OCI-LY3 (cell line): ENCODE results near the gene NEUROG1.

ENCODE experiments used
- H2AFZ ChIP-seq: fragments of 200-600, 300-600 bp; shearing (Covaris generic); 2 replicates; pipeline ENCODE4 v1.6.0; 2014; ENCODE audit warnings: antibody characterized with exemption, low read depth, low read length
- H3K27ac ChIP-seq: fragments of 200-600, 300-600 bp; sonication (generic); 2 replicates; pipeline ENCODE4 v1.5.1; 2014; ENCODE audit warnings: mild to moderate bottlenecking, low read length, moderate library complexity, mixed read lengths
- H3K27me3 ChIP-seq: fragments of 200-600, 300-600 bp; sonication (generic); 2 replicates; pipeline ENCODE4 v1.6.1; 2014; ENCODE audit warnings: low read depth, low read length, mixed read lengths
- H3K36me3 ChIP-seq: fragments of 200-600, 300-600 bp; sonication (generic); replicated peaks from 2 replicates; pipeline ENCODE3; 2014; ENCODE audit warnings: low read depth, low read length, mixed read lengths
- H3K4me1 ChIP-seq: fragments of 300-600, 200-600 bp; sonication (generic); 2 replicates; pipeline ENCODE4 v1.6.1; 2014; ENCODE audit warnings: low read length, mixed read lengths
- H3K4me2 ChIP-seq: fragments of 200-600, 300-600 bp; sonication (generic); 2 replicates; pipeline ENCODE4 v1.6.1; 2014; ENCODE audit warnings: low read length, mixed read lengths
- H3K4me3 ChIP-seq: fragments of 300-600, 200-600 bp; sonication (generic); 2 replicates; pipeline ENCODE4 v1.5.1; 2014; ENCODE audit warnings: antibody characterized with exemption, mild to moderate bottlenecking, low read length, moderate library complexity
- H3K79me2 ChIP-seq: fragments of 300-600, 200-600 bp; shearing (Covaris generic); 2 replicates; pipeline ENCODE4 v1.6.1; 2014; ENCODE audit warnings: mild to moderate bottlenecking, low read length, mixed read lengths
- H3K9ac ChIP-seq: fragments of 300-600, 200-600 bp; shearing (Covaris generic); 2 replicates; pipeline ENCODE4 v1.6.0; 2014; ENCODE audit warnings: mild to moderate bottlenecking, low read length, moderate library complexity
- H3K9me3 ChIP-seq: fragments of 200-600, 300-600 bp; shearing (Covaris generic); 2 replicates; pipeline ENCODE4 v1.6.1; 2014; ENCODE audit warnings: low read length, mixed read lengths; ENCODE audit not compliant: insufficient read depth
- H4K20me1 ChIP-seq: fragments of 200-600, 300-600 bp; sonication (generic); 2 replicates; pipeline ENCODE4 v1.6.1; 2016; ENCODE audit warnings: low read length, mixed read lengths; ENCODE audit not compliant: insufficient read depth
- CTCF ChIP-seq: fragments of 200-600, 300-600 bp; sonication (generic); IDR thresholded peaks from 2 replicates; pipeline ENCODE4 v1.5.1; 2014; ENCODE audit warnings: antibody characterized with exemption, low read length, low read depth
- EZH2phosphoT487 ChIP-seq: fragments of 200-600 bp; shearing (Covaris generic); IDR thresholded peaks from 2 replicates; pipeline ENCODE4 v1.6.1; 2018; ENCODE audit warnings: antibody characterized with exemption, mixed run types, low read depth

Gene NEUROG1

GRCh38 chr5:135514116-135514515 is 21.6 kb downstream of the NEUROG1 start:
- no peak overlapping the region for H3K4me3 ChIP-seq
- H3K79me2 ChIP-seq, result no peaks in the 10 kb centered on the region
- 0 out of 2 replicates have a peak, but pooled peaks cover 4% of the 10 kb centered on the region for H3K27me3 ChIP-seq
- no peak overlapping the region for H3K4me2 ChIP-seq
- no peaks in the 10 kb centered on the region for H3K9me3 ChIP-seq
- no peaks in the 10 kb centered on the region for H4K20me1 ChIP-seq
- no peak overlapping the region for H3K27ac ChIP-seq
- no peaks in the 10 kb centered on the region for H3K4me1 ChIP-seq
- no peak overlapping the region for H2AFZ ChIP-seq
- TF ChIP-seq CTCF (no peak), EZH2phosphoT487 (no peak)
- no peak overlapping the region for H3K9ac ChIP-seq
- no peaks in the 10 kb centered on the region for H3K36me3 ChIP-seq

GRCh38 chr5:135511761-135512575 is 23.8 kb downstream of the NEUROG1 start:
- H3K9ac ChIP-seq, result no peak overlapping the region
- H3K27ac ChIP-seq, result no peak overlapping the region
- no peak overlapping the region for H3K4me3 ChIP-seq
- no peaks in the 10 kb centered on the region for H3K36me3 ChIP-seq
- H3K4me2 ChIP-seq, result no peak overlapping the region
- peaks cover 8% of the 10 kb centered on the region; the same call in 1 of the 2 replicates for H3K27me3 ChIP-seq
- no peak overlapping the region for H2AFZ ChIP-seq
- no peaks in the 10 kb centered on the region for H4K20me1 ChIP-seq
- H3K79me2 ChIP-seq, result no peaks in the 10 kb centered on the region
- no peaks in the 10 kb centered on the region for H3K4me1 ChIP-seq
- no peak for TF ChIP-seq EZH2phosphoT487
- TF ChIP-seq CTCF, result no peak
- H3K9me3 ChIP-seq, result no peaks in the 10 kb centered on the region

GRCh38 chr5:135509995-135510394 is 25.8 kb downstream of the NEUROG1 start:
- Histone ChIP-seq H3K4me3 (no peak overlapping the region), H3K79me2 (no peaks in the 10 kb centered on the region), H2AFZ (no peak overlapping the region), H4K20me1 (no peaks in the 10 kb centered on the region), H3K27me3 (peaks cover 8% of the 10 kb centered on the region; the same call in 1 of the 2 replicates), H3K4me2 (no peak overlapping the region), H3K4me1 (no peaks in the 10 kb centered on the region), H3K36me3 (no peaks in the 10 kb centered on the region), H3K9ac (no peak overlapping the region), H3K27ac (no peak overlapping the region), H3K9me3 (no peaks in the 10 kb centered on the region)
- TF ChIP-seq EZH2phosphoT487 (no peak), CTCF (no peak)

- Histone ChIP-seq H4K20me1 (no peaks in the 10 kb centered on the region), H3K4me1 (no peaks in the 10 kb centered on the region), H3K4me3 (no peak overlapping the region), H3K27ac (no peak overlapping the region), H3K36me3 (no peaks in the 10 kb centered on the region), H3K9me3 (no peaks in the 10 kb centered on the region), H3K9ac (no peak overlapping the region), H2AFZ (no peak overlapping the region), H3K4me2 (no peak overlapping the region), H3K79me2 (no peaks in the 10 kb centered on the region), H3K27me3 (peaks cover 8% of the 10 kb centered on the region; the same call in 1 of the 2 replicates)
- TF ChIP-seq EZH2phosphoT487 (no peak), CTCF (no peak)
Measured at GRCh38 chr5:135508496-135509005, 27.2 kb downstream of the NEUROG1 start.
